ENCODE data around the gene B3GAT1. TPM values are rescaled to one million over a fixed set of nuclear protein-coding genes. Genes with fewer than 3 reads are reported as not detected.
"Not testable (repeated sequence)": the region's sequence is repeated elsewhere in the genome, so short reads cannot be mapped to it uniquely, and the experiment has no call there.

Gene B3GAT1
- total and polyA plus RNA-seq, 2 donors (not counting 1 experiment from before 2014, with no cell fraction given) = under 0.01 TPM; not detected in 1

- Histone ChIP-seq H3K9ac (ENCODE audit: insufficient read depth, low read length) (no peak overlapping the region), H3K79me2 (ENCODE audit: control insufficient read depth, insufficient read depth, low read length) (no peaks in the 10 kb centered on the region), H4K20me1 (ENCODE audit: control insufficient read depth, extremely low read depth, insufficient read depth, low read length) (no peaks in the 10 kb centered on the region), H3K4me2 (ENCODE audit: extremely low read depth, insufficient read depth, low read length) (no peak overlapping the region), H3K27ac (ENCODE audit: insufficient read depth, low read length) (no peak overlapping the region), H3K4me3 (replicated peaks in 1 of 4; ENCODE audit: control extremely low read depth in 1 of 4, insufficient read depth in 1 of 4, low read depth in 3 of 4, low read length in 4 of 4) (no peak overlapping the region), H3K27me3 (ENCODE audit: control insufficient read depth, insufficient read depth, low read length) (no peaks in the 10 kb centered on the region), H2AFZ (ENCODE audit: low read length) (no peak overlapping the region), H3K36me3 (ENCODE audit: control insufficient read depth, insufficient read depth, low read length) (no peaks in the 10 kb centered on the region), H3K9me3 (ENCODE audit: control insufficient read depth, insufficient read depth, low read depth, low read length) (no peaks in the 10 kb centered on the region), H3K4me1 (ENCODE audit: control insufficient read depth, extremely low read depth, insufficient read depth, low read length) (no peaks in the 10 kb centered on the region)
- no peak for DNase-seq (ENCODE audit: low read depth in 2 of 2)
- TF ChIP-seq CTCF (conservative IDR thresholded peaks at IDR 0.05 in 1 of 2, IDR thresholded peaks at IDR 0.05 in 1 of 2; ENCODE audit: low read depth in 1 of 2, low read length in 2 of 2) = no peak
- no peak for TF ChIP-seq EZH2 (IDR thresholded peaks at IDR 0.05; ENCODE audit: low read length, missing control alignments)
Measured at GRCh38 chr11:134460062-134460561, 48.1 kb upstream of the B3GAT1 start.

GRCh38 chr11:134459246-134460061 is 47.4 kb upstream of the B3GAT1 start:
- Histone ChIP-seq H3K4me3 (replicated peaks in 1 of 4; ENCODE audit: control extremely low read depth in 1 of 4, insufficient read depth in 1 of 4, low read depth in 3 of 4, low read length in 4 of 4) (no peak overlapping the region), H3K4me2 (ENCODE audit: extremely low read depth, insufficient read depth, low read length) (no peak overlapping the region), H2AFZ (ENCODE audit: low read length) (no peak overlapping the region), H3K27me3 (ENCODE audit: control insufficient read depth, insufficient read depth, low read length) (no peaks in the 10 kb centered on the region), H3K9ac (ENCODE audit: insufficient read depth, low read length) (no peak overlapping the region), H3K36me3 (ENCODE audit: control insufficient read depth, insufficient read depth, low read length) (no peaks in the 10 kb centered on the region), H4K20me1 (ENCODE audit: control insufficient read depth, extremely low read depth, insufficient read depth, low read length) (no peaks in the 10 kb centered on the region), H3K79me2 (ENCODE audit: control insufficient read depth, insufficient read depth, low read length) (no peaks in the 10 kb centered on the region), H3K4me1 (ENCODE audit: control insufficient read depth, extremely low read depth, insufficient read depth, low read length) (no peaks in the 10 kb centered on the region), H3K27ac (ENCODE audit: insufficient read depth, low read length) (no peak overlapping the region), H3K9me3 (ENCODE audit: control insufficient read depth, insufficient read depth, low read depth, low read length) (no peaks in the 10 kb centered on the region)
- no peak for DNase-seq (ENCODE audit: low read depth in 2 of 2)
- no peak for TF ChIP-seq EZH2 (IDR thresholded peaks at IDR 0.05; ENCODE audit: low read length, missing control alignments)
- no peak for TF ChIP-seq CTCF (conservative IDR thresholded peaks at IDR 0.05 in 1 of 2, IDR thresholded peaks at IDR 0.05 in 1 of 2; ENCODE audit: low read depth in 1 of 2, low read length in 2 of 2)

- H3K36me3 ChIP-seq (ENCODE audit: control insufficient read depth, insufficient read depth, low read length); H3K4me2 ChIP-seq (ENCODE audit: extremely low read depth, insufficient read depth, low read length); H3K27ac ChIP-seq (ENCODE audit: insufficient read depth, low read length); H3K4me1 ChIP-seq (ENCODE audit: control insufficient read depth, extremely low read depth, insufficient read depth, low read length); H3K79me2 ChIP-seq (ENCODE audit: control insufficient read depth, insufficient read depth, low read length); H3K9ac ChIP-seq (ENCODE audit: insufficient read depth, low read length); H3K4me3 ChIP-seq (replicated peaks in 1 of 4; ENCODE audit: control extremely low read depth in 1 of 4, insufficient read depth in 1 of 4, low read depth in 3 of 4, low read length in 4 of 4); H3K9me3 ChIP-seq (ENCODE audit: control insufficient read depth, insufficient read depth, low read depth, low read length); H3K27me3 ChIP-seq (ENCODE audit: control insufficient read depth, insufficient read depth, low read length); DNase-seq (ENCODE audit: low read depth in 2 of 2); H4K20me1 ChIP-seq (ENCODE audit: control insufficient read depth, extremely low read depth, insufficient read depth, low read length); H2AFZ ChIP-seq (ENCODE audit: low read length): not testable (repeated sequence)
Measured at GRCh38 chr11:134457411-134458007, 45.5 kb upstream of the B3GAT1 start.

All from fibroblast of lung (primary cell).